ENCODE results near the gene GSDMA. TPM values are rescaled to one million over a fixed set of nuclear protein-coding genes. Genes with fewer than 3 reads are reported as not detected.
"Not testable (repeated sequence)": the region's sequence is repeated elsewhere in the genome, so short reads cannot be mapped to it uniquely, and the experiment has no call there.

The GSDMA gene
- total RNA-seq, 1 experiment from 2014 or later = not detected

DNA sequence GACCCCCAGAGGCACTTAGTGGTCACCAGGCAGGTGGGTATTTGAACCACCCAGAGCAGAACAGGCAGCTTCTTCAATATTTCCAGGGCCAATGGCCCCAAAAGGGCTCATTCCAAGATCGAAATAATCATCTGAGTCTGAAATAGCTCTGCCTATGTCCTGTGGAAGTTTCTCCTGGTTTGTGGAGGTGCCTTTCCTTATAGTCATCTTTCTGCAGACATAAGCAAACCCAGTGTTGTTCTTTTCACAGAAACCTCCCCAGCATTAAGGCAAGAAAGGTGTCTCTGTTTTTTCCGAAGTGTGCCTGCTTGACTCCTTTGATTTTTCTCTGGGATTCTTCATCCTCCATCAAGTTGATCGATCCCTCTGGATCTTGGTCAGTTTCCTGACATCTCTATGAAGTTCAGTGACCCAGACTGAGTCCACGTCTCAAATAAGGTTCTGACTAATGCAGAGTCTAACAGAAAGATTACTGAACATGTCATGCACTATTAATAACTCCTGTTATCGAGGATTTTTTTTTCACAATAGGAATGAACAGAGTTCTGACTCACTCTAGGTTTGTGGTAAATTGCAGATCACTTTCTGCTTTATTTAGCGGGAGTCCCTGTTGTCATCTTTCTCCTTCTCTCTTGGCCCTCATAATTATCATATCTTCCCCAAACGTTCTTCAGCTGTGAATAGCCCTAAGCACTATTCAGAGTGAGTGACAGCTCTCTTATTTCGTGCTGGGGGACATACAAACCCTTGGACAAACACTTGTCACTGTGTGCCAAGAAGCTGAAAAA lies 33.8 kb upstream of the GSDMA start:
- DNase-seq (ENCODE audit: low spot score) = peak; percentile 35

- no peak for DNase-seq (ENCODE audit: low spot score)
Observed at GRCh38 chr17:39929646-39930407, 33.0 kb upstream of the GSDMA start.

DNA sequence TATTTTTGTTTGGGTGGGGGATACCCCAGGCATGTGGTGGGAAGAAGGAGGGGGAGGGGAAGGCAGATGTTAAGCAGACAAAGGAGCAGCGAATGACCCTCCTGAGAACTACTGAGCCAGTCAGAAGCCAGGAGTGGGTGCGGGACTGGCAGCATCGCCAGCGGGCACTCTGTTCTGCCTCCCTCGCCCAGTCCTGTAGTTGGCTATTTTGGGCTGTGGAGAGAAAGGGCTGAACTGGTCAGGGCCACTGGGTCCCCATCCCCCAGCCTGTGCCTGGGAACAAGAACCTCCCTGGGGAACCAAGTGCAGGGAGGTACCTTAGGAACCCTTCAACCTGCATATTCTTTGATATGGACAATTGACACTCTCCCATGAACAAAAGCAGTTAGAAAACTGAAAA lies 28.9 kb upstream of the GSDMA start:
- no peak for DNase-seq (ENCODE audit: low spot score)

DNA sequence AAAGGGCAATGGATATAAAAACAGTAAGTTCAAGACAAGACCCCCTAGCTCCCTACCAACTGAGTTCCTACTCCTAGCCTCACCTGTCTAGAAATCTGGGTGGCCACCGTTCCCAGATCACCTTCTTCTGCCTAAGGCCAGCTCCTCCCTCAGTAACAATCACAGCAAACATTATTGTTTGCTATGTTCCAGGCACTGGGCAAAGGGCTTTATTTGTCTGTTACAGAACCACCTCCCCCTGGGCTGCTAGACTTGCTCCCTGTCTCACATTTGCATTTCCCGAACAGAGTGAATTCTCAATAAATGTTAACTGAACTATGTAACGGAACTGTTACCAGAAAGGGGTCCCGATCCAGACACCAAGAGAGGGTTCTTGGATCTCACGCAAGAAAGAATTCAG lies 28.5 kb upstream of the GSDMA start:
- DNase-seq (ENCODE audit: low spot score) = no peak

DNA sequence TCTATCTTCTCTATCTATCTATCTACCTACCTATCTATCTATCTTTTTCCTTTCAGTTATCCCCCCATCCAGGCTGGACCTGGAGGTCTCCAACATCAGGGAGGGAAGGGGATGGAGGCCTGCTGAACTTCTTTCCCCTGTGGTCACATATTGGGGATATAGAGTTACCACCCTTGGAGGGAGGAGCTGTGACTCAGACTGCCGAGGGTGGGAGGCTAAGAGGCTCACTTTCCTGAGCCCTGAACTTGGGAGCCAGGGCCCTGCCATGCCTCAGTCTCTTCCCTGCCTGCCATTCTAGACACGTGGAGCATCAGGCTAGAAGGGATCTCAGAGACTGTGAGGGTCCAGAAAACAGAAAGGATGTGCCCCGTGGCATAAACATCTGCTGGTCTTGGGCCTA lies 26.9 kb upstream of the GSDMA start:
- no peak for DNase-seq (ENCODE audit: low spot score)

DNA sequence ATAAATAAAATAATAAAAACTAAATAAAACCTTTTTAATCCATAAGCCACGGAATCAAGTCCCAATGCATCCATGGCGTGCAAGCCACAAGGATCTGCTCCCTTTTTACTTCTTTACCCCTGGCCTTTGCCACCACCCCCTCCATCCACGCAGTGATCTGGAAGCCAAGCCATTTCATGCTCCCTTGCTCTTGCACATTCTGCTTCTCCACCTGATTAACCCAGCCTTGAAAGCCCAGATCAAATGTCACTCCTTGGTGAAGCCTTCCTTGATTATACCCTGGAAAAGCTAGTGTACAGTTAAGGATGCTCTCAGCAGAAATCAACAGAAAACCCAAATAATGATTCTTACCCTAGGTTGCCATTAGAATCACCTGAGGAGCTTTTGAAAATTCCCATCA lies 25.4 kb upstream of the GSDMA start:
- no peak for DNase-seq (ENCODE audit: low spot score)

- no peak for DNase-seq (ENCODE audit: low spot score)
Observed at GRCh38 chr17:39938140-39938869, 24.5 kb upstream of the GSDMA start.

DNA sequence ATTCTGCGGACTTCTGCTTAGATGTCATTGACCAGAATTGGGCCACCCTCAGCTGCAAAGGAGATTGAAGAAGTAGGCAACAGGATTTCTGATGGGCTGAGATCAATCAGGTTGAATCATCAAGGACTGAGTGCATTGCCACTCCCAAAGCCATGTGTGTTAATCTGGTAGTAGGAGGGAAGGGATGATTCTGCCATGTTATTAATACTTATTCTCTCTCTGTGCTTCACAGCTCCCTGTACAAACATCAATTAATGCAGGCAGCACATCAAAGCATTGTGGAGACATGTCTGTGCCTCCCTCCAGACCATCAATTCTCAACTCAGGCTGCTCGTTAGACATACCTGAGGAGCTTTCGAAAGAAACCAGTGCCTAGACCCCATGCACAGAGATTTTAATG lies 23.7 kb upstream of the GSDMA start:
- DNase-seq (ENCODE audit: low spot score) = no peak

- DNase-seq (ENCODE audit: low spot score) = peak; percentile 70
Observed at GRCh38 chr17:39939588-39940419, 23.0 kb upstream of the GSDMA start.

- DNase-seq (ENCODE audit: low spot score) = no peak
Observed at GRCh38 chr17:39943702-39944392, 19.0 kb upstream of the GSDMA start.

DNA sequence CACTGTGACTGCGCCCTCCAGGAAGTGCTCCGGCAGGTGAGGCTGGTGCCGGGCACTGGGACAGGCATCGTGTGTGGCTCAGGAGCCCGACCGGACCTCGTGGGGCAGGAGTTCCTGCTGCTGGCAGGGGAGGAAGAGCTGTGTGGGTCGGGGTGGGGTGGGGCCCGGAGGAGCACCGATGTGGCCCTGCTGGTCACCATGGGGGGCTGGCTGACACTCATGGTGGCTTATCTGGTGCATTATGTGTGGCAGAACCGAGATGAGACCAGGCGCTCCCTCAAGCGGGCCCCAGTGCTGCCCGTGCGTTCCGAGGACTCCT lies 18.5 kb upstream of the GSDMA start:
- no peak for DNase-seq (ENCODE audit: low spot score)

DNA sequence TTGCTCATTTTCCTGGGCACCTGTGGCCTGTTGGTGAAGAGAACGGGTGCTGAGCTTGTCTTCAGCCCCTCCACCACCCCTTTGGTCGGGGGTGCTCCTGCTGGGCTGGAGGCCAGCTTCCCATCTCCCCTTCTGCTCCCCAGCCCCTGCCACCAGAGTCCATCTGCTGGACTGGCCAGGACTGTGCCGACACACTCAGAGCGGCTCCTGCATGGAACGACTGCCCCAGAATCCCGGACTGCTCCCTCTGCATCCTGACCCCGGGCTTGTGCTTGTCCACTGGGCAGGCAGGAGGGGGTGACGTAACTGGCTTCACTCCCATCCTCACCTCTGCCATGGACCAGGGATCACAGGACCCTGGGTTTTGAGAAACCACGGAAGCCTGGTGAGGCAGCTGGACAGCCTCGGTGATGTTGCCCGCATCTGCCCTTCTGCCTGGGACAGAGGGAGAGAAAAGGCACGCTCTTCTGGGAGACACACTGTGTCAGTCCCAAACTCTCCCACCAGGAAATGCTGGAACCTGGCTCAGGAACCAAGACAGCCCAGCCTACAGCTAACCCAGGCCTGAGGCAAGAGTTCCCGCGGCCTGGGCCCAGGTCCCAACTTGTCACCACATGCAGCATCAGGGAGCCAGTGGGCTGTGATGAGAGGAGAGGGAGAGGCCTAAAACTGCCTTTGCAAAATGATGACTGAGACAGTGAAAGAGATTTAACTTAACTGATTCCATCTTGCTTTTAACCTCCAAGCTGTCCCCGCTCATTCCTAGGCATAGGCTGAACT lies 16.1 kb upstream of the GSDMA start:
- DNase-seq (ENCODE audit: low spot score) = no peak

- not testable (repeated sequence) for DNase-seq (ENCODE audit: low spot score)
Observed at GRCh38 chr17:39948489-39948828, 14.3 kb upstream of the GSDMA start.

- DNase-seq (ENCODE audit: low spot score) = no peak
Observed at GRCh38 chr17:39949028-39949427, 13.8 kb upstream of the GSDMA start.

GRCh38 chr17:39950871-39951348 lies 11.9 kb upstream of the GSDMA start:
- DNase-seq (ENCODE audit: low spot score) = no peak

DNA sequence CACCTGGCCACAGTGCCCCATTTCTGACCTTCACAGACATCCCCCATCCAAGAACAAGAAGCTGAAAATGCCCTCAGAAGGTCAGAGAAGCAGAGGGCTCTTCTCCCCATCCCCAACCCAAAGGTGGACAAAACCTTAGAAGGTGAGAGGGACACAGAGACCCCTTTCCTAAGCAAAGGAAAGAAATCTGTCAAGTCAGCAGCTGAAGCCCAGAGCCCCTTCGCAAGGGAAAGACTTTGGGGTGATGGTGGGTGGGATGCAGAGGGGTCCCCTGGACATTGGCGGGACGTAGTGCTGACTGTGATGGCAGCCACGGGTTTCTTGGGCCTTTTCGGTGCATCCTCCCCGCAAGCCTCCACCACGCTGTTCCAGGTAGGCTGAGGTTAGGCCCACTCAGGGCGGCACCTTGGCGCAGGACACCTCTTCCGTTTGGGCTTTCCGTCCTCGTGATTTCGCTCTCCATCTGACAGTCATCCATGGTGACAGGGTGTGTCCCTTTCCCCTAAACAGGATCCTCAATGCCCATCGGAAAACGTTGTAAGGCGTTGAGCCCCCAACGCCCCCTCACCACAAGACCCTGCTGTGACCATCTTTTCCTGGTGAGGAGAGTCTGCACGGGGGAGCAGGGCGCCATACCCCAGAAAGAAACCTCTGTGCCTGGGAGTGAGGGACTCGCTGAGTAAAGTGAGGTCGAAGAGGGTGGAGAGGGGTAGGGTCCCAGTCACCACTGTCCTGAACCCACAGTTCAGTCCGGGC lies 10.7 kb upstream of the GSDMA start:
- no peak for DNase-seq (ENCODE audit: low spot score)

DNA sequence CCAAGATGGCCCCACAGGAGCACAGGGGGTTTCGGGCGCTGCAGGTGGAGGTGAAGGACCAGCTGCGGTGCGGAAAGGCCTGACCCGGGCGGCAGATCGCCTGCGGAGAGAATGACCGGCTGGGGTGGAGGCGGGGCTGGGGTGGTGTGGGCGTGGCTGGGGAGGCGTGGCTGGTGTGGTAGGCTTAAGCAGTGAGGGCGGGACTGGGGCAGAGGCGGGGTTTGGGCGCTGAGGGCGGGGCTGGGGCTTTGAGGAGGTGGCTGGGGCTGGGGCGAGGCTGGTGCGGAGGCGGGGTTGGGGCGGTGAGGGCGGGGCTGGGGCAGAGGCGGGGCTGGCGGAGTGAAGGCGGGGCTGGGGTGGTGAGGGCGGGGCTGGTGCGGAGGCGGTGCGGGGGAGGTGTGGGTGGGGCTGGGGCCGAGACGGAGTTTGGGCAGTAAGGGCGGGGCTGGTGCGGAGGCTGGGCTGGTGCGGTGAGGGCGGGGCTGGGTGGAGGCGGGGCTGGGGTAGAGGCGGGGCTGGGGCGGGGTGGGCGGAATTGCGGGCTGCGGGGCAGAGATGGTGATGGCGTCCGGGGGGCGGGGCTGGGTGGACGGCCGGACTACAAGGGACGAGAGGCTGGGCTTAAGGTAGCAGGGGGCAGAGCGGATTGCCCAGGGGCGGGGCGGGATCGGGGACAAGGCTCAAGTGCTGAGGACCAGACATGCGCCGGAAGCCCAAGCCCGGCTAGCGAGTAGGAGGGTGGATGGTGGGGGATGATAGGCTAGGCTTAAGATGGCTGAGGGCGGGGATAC lies 9.9 kb upstream of the GSDMA start:
- DNase-seq (ENCODE audit: low spot score) = peak; percentile 94

- DNase-seq (ENCODE audit: low spot score) = no peak
Observed at GRCh38 chr17:39953471-39953888, 9.3 kb upstream of the GSDMA start.

GRCh38 chr17:39954876-39955275 lies 7.9 kb upstream of the GSDMA start:
- DNase-seq (ENCODE audit: low spot score) = no peak
